Measurements from ENCODE around the gene SAP30L.
A peak's percentile ranks its signal among the peaks of the same experiment; 100 is the strongest.

Gene SAP30L

DNA sequence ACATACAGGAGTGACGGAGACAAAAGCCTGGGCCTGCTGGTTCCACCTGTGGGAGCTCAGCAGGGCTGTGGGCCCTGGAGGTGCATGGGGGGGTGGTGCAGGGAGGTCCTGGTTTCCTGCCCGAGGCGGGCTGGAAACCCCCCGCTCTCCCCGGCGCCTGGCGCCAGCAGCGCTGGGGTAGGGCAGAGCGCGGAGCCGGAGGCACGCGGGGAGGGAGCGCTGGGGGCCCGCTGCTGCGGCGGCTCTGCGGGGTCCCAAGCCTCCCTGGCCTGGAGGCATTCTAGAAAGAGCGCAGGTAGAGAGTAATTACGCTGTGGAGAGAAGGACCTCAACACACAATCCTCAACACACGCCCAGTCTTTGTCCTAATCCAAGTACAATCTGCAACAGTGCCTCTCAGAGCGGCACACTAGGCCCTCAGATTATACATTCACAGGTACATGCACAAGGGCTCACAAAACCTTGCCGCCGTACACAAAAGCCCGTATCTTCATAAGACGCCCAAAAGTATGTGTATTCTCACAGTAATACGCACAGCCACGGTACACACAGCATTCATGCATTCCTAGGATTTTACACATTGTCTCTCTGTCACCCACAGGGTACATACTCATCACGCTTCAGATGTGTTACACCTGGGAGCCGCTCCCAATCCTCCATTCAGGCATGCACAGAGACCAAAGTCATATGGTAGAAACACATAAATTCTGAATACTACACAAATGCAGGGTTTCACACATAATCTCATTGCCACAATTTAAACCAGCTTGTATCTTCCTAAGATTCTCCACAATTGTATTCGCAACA, 34.4 kb downstream of the SAP30L start:
- no peak for DNase-seq (ENCODE audit: low read depth in 2 of 3, low spot score in 2 of 3)

DNA sequence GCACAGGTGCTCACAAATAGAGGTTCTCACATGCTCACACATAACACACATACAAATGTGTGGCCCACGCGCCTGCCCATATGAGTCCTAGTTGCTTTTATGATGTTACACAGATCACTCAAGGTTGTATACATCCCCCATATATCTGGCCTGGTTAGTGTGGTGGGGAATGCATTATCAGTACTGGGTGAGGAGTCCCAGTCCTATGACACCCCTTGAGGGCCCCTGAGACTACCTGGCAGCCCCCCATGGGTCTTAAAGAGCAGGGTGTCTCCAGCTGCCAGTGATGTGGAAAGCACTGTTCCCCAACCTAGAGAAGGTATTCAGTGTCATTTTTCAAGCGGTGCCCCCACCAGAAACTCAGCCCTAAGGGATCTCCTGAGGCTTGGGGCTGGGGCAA, 35.0 kb downstream of the SAP30L start:
- no peak for DNase-seq (ENCODE audit: low read depth in 2 of 3, low spot score in 2 of 3)

DNA sequence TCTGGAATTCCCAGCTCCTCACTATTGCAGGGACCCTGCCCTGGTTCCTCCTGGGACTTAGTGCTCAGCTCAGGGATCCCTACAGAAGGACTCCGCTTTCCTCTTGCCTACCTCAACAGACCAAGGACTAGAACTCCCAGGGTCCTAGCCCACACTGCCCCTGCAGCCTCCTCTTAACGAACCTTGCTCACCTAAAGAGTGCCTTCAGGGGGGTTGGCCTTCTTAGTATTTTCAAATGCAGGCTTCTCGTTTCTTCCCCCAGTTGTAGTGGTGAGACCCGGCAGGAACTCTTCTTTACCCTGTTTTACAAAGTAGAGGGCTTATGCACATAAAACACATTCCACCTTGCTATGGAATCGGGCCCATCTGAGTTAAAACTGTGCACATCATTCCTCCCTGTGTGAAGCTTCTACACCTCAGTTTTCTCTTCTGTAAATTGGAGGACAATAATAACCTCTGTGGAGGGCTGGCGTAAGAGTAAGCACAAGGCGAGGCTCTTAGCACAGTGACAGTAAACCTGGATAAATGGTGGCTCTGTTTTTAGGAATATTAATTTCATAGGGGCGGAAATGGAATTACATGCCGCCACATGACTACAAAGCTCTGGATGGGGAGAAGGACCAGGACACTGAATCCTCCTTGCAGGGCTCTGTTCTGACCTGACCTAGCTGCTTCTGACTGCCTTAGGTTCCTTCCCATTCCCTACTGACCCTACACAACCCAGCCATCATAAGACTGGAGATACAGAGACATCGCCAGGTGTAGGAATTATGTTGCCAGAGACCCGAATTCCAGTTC, 36.0 kb downstream of the SAP30L start:
- no peak for DNase-seq (ENCODE audit: low read depth in 2 of 3, low spot score in 2 of 3)

DNA sequence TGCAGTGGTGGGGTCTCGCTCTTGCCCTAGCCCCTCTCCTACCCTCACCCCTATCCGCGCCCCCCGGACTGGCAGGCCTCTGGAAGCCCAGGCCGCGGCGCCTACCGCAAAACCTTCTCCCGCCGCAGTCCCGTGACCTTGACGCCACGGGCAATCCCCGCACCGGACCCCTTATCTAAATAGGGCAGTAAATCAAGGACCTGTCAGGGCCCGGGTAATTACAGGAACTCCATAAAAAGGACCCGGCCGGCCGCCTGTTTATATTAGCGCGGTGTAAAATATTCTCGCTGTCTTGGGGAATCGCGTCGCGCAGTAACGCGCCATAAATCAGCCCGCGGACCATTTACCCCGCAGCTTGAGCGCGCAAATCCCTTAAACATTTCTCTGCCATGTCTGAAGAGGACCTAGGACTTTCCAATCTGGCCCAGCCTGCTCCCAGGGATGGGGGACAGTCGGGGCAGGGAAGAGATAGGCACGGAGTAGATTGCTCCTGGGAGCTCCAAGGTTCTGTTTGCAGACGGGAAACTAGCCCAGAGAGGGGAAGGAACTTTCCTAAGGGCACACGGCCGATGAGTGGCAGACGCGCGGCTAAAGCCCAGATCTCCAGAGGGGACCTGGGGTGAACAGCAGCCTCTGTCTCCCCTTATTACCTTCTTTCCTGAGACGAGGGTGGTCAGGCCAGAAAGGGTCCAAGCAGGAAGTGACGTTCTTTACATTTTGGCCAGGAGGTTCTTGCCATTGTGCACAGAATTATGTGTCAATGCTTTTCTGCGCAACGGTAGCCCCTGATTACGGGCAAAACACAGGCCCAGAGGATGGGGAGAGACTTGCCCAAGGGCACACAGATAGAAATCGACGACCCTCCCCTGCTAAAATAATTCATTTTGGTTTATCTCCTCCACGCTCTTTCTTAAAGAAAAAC, 37.0 kb downstream of the SAP30L start:
- no peak for DNase-seq (ENCODE audit: low read depth in 2 of 3, low spot score in 2 of 3)

DNA sequence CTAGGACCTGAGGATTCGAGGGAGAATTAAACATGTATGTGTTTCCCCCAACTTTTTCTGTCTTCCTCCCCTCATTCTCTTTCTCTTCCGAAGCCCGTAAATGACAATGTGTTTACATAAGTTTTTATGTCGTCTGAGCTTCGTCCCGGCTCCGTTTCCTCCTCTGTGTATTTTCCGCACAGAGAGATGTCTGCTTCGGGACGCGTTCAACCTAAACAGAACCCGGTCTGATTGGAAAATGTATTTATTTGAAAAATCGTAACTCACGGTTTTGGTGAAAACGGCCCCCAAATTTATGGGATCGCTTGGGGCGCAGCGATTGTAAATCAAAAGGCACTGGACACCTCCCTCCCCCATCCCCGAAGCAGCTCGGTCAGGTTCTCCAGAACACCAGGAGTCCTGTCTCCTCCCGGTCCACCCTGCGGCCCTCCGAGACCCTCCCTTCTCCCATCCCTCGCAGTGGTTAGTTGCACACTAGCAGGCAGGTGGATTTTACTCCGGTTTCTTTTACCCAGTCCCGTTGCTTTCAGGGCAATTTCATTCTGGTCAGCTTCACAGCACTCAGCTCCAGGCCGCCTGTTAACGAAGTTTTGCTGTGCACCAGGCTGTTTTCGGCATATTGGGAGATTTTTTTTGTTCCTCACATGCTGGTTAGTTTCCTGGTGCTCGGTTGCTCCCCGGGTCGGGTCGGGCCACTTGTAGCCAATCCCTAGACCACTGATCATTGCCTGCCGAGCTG, 38.0 kb downstream of the SAP30L start:
- no peak for DNase-seq (ENCODE audit: low read depth in 2 of 3, low spot score in 2 of 3)

DNA sequence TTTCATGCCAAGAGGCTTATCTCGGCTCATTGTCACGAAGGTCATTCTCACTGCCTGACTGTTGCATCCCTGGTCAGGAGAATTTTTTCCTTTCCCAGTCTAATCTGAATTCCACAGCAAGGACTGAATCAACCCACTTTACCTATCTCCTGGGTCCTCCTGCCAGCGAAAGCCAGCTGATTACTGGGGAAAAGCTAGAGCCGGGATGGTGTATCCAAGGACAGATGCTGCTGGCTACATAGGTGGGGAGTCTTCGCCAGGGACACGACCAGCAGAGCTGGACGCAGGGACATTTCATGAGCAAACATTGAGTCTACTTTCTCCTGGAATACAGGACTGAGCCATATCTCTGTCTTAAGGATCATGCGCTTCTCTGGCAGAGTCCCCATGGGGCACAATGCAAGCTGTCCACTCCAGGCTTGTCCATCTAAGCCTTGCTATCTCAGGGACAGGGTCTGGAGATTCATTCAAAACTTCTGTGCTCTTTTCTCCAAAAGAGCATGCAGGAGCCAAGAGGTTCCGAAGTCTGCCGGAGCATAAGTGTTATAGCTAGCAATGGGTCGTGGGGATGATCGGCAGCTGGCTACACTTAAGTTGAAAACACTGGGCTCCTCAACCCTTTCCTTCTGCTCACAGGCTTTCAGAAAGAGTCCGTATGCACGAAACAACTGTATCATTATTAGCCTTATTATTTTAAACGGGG, 38.7 kb downstream of the SAP30L start:
- DNase-seq (ENCODE audit: low read depth in 2 of 3, low spot score in 2 of 3), result no peak

DNA sequence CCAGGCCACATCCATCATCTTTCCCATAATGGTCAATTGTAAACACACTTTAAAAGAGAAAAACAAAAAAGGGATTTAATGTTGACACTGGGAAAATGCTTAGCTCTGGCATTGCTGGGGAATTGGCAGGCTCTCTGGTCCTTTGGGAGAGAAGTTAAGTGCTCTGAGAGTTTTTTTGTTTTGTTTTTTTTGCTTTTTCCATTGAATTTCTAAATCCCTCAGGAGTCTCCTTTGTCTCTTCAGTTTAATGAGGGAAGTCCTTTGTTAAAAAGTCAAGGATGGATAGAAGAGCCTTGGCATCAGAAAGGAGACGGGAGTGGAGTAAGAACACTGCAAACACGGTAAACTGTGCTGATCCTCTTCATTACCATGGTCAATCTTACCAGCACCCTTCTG, 39.3 kb downstream of the SAP30L start:
- no peak for DNase-seq (ENCODE audit: low read depth in 2 of 3, low spot score in 2 of 3)

DNA sequence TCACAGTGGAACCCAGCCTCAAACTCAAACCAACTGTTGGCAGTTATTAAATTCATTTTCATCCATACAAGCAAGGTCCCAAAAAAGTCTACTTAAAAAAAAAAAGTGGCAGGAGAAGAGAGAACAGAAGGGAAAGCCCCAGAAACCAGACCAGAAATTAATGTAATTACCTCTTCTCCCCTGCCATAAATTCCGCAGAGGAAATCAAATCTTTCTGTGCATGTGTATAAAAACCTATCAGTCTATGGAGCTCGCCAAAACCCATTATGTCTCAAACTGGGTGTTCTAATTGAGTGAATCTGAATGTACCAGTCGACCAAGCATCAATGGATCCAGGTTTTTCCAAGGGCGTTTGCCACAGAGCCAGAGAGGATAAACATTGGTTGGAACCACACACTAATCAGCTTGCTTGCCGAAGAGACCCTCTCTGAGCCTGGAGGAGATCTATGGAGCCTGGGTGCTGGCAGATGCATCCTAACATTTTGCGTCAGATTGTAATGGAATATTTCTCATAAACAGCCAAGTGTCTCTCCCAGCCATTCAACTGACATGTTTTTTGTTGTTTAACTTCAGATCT, 40.1 kb downstream of the SAP30L start:
- no peak for DNase-seq (ENCODE audit: low read depth in 2 of 3, low spot score in 2 of 3)

DNA sequence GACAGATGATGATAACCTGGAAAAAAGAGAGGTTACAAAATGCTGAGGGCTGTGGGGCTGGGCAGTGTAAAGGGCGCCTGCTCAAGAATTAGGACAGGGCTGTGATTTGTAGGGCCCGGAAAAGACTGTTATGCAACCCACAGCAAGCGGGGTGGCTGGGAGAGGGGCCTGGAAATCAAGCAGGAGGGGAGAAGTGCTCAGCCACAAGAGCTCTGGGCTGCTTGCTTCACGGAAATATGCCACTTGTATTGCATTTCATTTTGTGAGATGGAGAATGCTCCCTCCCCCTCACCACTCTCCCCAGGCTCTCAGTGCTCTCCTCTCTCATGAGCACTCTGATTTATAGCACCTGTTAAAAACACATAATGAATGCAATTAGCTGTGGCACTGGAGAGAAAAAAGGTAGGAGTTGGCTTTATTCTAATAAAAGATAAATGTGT, 40.6 kb downstream of the SAP30L start:
- no peak for DNase-seq (ENCODE audit: low read depth in 2 of 3, low spot score in 2 of 3)

DNA sequence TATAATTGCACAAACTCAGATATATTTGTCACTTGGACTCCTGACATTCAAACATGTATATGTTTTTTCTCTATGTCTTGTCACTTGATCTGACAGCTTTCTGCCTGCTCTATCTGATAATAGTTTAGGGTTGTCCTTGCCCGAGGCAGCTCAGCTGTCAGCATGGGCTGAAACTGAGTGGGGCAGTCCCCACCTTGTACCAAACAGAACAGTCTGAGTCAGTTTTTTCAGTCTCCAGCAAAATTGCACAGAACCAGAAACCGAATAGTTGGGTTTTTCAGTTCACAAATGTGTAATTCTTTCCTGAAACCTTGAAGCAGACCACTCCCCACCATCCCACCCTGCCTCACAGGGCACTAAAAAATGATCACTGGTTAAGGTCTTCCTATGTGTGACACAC, 41.7 kb downstream of the SAP30L start:
- DNase-seq (ENCODE audit: low read depth in 2 of 3, low spot score in 2 of 3), result peak in 1 of 3 experiments; percentile 36

DNA sequence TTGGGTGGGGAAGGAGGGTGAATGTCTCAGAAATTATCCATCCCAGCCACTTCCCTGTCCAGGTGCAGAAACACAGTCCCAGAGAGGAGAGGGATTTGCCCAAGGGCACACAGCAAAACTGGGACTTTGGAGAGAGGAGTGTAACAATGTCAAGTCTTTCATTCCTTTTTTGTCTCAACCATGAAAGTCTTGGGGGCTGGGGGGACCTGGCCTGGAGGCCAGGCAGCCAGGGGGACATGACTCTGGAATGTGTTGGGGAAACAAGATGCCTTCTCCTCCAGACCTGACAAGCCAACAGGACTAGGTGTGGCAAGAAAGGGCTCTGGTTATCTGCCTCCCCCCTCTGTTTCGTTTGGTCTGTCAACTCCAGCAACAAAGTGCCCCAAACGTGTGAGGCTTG, 46.1 kb downstream of the SAP30L start:
- no peak for DNase-seq (ENCODE audit: low read depth in 2 of 3, low spot score in 2 of 3)

DNA sequence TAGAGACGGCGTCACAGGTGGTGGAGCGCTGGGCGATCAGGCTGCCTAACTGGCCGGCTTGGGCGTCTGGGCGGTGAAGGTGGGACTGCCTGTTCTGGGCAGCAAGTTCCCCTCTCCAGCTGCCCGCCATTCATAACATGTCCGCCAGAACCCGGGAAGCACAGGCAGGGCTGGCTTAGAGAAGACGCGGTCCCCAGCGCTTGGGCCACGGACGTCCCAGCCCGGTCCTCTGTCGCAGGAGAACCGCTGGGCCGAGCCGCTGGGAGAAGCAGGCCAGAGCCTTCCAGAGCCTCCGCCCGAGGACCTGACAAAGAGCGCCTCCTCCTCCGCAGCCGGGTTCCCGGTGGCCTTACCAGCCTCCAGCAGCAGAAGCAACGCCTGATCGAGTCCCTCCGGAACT, 47.5 kb downstream of the SAP30L start:
- no peak for DNase-seq (ENCODE audit: low read depth in 2 of 3, low spot score in 2 of 3)

DNA sequence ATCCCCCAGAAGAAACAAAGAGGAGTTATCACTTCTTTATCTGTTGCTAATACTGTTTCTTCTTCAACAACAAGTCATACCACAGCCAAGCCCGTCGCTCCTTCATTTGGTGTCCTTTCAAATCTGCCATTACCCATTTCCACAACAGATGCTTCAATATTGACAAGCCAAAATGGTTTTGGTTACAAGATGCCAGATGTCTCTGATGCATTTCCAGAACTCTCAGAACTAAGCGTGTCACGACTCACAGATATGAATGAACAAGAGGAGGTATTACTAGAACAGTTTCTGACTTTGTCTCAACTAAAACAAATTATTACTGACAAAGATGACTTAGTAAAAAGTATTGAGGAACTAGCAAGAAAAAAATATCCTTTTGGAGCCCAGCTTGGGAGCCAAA, 48.2 kb downstream of the SAP30L start:
- no peak for DNase-seq (ENCODE audit: low read depth in 2 of 3, low spot score in 2 of 3)

DNA sequence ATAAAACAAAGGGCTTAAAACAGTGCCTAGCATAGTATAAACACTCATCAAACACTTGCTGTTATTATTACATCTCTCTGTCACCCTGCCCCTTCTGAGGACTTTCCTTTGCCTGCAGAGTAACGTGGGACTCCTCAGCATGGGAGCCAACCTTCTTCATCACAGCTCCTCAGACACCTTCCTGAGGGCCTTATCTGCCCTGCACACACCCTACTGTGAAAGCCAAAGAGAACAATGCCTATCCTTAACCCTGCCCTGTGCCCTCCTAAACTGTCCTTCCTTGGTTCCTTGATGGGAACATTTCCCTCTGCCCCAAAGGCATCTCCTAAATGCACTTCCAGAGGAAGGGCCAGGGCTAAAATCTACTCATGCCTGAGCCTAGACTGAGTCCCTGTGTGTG, 52.8 kb downstream of the SAP30L start:
- DNase-seq (ENCODE audit: low read depth in 2 of 3, low spot score in 2 of 3), result no peak

DNA sequence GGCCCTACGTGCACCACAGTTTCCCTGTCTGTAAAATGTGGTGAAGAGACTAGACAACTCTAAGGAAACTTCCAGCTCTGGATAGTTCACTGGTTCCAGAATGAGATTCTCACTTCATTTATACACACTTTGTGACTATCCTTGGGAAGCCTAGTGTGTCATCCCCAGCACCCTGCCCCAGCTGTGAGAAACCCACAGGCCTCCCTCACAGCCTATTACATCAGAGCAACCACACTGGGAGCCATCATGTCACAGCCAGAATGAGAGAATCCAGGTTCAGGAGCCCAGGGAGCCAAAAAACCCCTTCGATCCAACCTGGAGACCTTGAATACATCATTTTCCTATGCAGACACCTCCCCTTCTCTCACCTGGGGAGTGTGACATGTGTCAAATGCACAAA, 53.2 kb downstream of the SAP30L start:
- no peak for DNase-seq (ENCODE audit: low read depth in 2 of 3, low spot score in 2 of 3)

DNA sequence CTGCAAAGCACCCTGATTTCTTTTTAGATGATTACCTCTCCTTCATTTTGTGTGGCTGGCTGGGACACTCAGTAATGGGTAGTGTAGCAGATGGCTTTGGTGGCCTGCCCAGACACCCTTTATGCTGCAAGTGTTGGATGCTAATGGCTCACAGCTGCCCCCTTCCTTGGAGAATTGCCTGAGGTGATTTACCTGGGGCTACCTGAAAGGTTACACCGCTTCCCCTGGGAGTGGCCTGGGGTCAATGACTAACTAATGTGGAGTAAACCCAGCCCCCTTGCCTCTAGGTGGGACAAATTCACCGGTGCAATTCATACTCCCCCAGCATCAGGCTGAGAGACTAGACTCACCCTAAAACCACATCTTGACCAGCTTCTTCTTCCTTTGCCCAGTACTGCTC, 55.8 kb downstream of the SAP30L start:
- no peak for DNase-seq (ENCODE audit: low read depth in 2 of 3, low spot score in 2 of 3)

DNA sequence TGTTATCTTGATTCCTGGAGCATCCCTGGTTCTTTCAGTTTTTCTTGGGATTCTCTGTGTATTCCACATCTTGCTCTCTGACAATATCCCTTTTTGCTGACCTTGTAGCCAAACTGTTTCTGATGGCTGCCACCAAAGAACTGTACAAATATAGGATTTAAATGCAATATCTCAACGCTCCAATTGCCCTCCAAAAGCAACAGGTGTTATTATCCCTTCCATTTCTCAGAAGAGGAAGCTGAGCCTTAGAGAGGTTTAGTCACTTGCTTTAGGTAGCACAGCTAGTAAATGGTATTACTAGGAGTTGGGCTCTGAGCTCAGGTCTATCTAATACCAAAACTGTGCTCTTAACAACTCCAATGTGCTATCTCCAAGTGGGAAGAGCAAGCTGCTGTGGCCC, 56.4 kb downstream of the SAP30L start:
- DNase-seq (ENCODE audit: low read depth in 2 of 3, low spot score in 2 of 3), result no peak

DNA sequence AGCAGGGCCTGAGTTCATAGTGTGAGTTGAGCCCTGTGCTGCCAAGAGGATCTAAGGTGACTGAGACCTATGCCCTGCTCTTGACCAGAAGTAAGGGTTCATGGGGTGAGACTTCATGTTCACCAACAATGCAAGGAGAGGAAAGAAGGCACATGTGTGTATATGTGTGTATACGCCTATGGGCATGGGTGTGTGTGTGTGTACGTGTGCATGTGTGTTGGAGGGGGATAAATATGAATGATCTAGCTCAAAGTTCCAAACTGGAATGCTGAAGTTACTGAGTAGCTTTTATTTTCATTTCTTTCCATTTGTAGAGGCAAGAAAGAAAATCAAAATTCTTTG, 57.9 kb downstream of the SAP30L start:
- DNase-seq (ENCODE audit: low read depth in 2 of 3, low spot score in 2 of 3), result no peak

DNA sequence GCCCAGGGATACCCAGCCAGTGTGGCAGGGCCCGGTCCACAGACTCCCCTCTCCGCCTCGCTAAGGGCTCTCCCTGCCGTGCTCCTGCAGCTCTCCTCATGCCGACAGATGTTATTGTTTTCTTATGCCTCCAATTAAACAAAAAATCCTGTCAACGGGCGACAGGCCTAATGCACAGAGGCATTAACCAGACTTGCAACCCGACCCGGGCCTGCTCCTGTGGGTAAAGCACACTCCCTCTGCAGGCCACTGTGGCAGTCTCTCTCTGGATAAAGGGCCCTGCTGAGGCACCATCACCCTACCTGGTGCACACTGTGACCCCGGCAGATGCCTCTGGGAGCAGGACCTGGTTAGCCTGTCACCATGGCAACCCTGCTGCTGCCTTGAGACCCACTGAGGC, 59.8 kb downstream of the SAP30L start:
- no peak for DNase-seq (ENCODE audit: low read depth in 2 of 3, low spot score in 2 of 3)

Data from activated CD8-positive, alpha-beta memory T cell treated with anti-CD3 and anti-CD28 coated beads for 48 hours (primary cell).